ENCODE measurements around the gene WDR77.

WDR77 gene

DNA sequence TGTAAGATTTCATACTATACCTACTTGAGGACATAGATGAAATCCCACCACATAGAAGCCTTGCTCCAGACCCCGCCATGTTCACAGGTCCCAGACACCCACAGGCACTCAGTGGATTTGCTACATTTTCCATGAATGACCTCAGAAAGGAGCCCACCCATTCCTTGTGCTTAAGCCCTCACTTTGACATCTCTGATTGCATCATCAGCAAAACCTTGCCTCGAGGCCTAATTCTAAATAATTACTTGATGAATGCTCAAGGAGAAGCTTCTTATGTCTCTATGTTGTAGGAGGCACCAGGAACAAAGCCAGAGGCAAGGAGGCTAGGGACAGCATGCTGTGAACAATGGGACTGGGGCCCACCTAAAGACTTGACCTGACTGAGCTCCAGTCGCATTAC lies 33.6 kb downstream of the WDR77 start:
- TF ChIP-seq, protein P1, sequence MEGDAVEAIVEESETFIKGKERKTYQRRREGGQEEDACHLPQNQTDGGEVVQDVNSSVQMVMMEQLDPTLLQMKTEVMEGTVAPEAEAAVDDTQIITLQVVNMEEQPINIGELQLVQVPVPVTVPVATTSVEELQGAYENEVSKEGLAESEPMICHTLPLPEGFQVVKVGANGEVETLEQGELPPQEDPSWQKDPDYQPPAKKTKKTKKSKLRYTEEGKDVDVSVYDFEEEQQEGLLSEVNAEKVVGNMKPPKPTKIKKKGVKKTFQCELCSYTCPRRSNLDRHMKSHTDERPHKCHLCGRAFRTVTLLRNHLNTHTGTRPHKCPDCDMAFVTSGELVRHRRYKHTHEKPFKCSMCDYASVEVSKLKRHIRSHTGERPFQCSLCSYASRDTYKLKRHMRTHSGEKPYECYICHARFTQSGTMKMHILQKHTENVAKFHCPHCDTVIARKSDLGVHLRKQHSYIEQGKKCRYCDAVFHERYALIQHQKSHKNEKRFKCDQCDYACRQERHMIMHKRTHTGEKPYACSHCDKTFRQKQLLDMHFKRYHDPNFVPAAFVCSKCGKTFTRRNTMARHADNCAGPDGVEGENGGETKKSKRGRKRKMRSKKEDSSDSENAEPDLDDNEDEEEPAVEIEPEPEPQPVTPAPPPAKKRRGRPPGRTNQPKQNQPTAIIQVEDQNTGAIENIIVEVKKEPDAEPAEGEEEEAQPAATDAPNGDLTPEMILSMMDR (IDR thresholded peaks at IDR 0.05; ENCODE audit: low read depth, low read length): no peak

GRCh38 chr1:111414756-111415155 lies 34.3 kb downstream of the WDR77 start:
- DNase-seq (ENCODE audit: extremely low read depth, low read depth): no peak
- TF ChIP-seq, protein P1 (IDR thresholded peaks at IDR 0.05; ENCODE audit: low read depth, low read length): no peak

More for the DNA sequence above, 33.6 kb downstream of the WDR77 start:
- no peak for DNase-seq (ENCODE audit: extremely low read depth, low read depth)

DNA sequence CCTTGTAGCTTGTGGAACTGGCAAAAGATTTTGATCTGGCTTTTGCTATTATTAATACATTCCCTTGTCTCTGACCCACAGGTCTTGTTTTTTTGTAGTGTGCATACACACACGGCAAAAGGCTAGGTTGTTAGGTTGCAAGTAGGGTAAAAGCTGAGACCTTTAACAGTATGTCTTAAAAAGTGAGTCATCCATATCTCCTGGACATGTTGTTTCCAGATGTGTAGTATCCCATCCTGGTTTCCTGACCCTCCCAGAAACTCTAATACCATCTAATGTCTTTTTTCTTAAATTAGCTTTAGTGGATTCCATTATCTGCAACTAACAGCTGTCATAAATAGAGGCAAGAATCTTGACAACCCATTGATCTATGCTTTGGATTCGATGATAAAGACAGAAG lies 36.2 kb downstream of the WDR77 start:
- TF ChIP-seq, protein P1 (IDR thresholded peaks at IDR 0.05; ENCODE audit: low read depth, low read length): no peak
- no peak for DNase-seq (ENCODE audit: extremely low read depth, low read depth)

- TF ChIP-seq, protein P1 (IDR thresholded peaks at IDR 0.05; ENCODE audit: low read depth, low read length): no peak
- DNase-seq (ENCODE audit: extremely low read depth, low read depth): no peak
Observed at GRCh38 chr1:111407301-111407700, 41.8 kb downstream of the WDR77 start.

GRCh38 chr1:111406321-111406768 lies 42.7 kb downstream of the WDR77 start:
- DNase-seq (ENCODE audit: extremely low read depth, low read depth): no peak
- TF ChIP-seq, protein P1 (IDR thresholded peaks at IDR 0.05; ENCODE audit: low read depth, low read length): no peak

DNA sequence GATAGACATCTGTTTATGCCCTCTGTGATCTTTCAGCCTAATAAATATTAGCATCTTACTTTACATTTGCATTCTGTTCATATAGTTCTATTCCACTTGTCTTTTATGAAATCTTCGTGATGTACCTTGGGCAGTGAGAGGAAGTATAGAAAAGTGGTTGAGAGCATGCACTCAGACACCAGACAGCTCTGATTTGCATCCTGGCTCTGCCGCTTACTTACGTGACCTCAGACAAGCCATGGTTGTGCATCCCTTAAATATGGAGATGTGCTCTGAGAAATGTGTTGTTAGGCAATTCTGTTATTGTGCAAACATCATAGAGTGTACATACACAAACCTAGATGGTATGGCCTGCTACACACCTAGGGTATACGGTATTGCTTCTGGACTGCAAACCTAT lies 44.5 kb downstream of the WDR77 start:
- DNase-seq (ENCODE audit: extremely low read depth, low read depth): no peak
- TF ChIP-seq, protein P1 (IDR thresholded peaks at IDR 0.05; ENCODE audit: low read depth, low read length): no peak

DNA sequence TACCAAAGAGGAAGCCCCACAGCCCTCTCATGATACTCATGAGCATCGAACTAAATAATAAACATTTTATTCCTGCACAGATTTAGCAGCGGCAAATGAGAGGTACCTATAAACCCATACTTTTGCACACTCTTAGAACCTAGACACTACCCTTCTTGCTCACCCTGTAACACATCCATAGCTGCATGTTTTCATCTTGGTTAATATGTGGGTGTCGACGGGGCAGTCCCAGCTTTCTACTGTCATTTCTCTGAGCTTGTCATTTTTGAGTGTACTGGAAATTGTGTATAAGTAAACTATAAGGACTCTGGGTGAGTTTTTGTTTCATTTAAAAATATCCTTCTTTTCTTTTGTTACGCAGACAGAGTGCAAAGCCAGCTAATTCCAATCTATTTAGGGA lies 47.0 kb downstream of the WDR77 start:
- TF ChIP-seq, protein P1 (IDR thresholded peaks at IDR 0.05; ENCODE audit: low read depth, low read length): no peak
- DNase-seq (ENCODE audit: extremely low read depth, low read depth): no peak
